ENCODE measurements around the gene KRT80.

KRT80 gene

DNA sequence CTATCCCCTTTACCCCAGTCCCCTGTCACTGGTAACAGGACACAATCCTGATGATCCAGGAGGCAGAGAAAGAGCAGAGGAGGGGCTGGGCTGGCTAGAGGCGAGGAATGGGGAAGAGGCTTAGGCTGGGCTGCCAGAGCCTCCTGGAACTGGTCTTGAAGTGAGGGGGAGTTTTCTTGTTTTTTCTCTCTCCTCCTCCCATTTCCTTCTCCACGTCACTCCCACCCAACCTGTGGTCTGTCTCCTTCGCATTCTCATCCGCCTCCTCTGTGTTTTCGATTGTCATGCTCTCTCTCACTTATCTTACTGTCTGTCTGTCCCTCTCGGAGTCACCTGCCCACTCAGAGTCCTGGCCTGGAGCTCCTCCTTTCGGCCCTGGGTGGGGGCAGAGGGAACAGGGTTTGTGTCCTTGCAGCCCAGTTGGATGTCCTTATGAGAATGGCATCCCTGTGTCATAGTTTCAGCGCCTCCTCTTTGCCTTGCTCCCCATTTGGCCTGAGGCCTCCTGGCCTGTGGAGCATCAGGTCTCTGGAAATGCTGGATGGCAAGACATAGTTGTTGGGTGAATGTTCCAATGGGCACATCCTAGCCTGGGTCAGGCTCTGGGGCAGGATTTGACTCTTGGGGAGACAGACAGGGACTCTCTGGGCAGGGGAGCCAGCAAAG lies 3.4 kb upstream of the KRT80 start:
- no peak for DNase-seq

- DNase-seq = no peak
Observed at GRCh38 chr12:52193991-52194390, 2.2 kb upstream of the KRT80 start.

- DNase-seq = no peak
Observed at GRCh38 chr12:52193532-52193931, 1.7 kb upstream of the KRT80 start.

DNA sequence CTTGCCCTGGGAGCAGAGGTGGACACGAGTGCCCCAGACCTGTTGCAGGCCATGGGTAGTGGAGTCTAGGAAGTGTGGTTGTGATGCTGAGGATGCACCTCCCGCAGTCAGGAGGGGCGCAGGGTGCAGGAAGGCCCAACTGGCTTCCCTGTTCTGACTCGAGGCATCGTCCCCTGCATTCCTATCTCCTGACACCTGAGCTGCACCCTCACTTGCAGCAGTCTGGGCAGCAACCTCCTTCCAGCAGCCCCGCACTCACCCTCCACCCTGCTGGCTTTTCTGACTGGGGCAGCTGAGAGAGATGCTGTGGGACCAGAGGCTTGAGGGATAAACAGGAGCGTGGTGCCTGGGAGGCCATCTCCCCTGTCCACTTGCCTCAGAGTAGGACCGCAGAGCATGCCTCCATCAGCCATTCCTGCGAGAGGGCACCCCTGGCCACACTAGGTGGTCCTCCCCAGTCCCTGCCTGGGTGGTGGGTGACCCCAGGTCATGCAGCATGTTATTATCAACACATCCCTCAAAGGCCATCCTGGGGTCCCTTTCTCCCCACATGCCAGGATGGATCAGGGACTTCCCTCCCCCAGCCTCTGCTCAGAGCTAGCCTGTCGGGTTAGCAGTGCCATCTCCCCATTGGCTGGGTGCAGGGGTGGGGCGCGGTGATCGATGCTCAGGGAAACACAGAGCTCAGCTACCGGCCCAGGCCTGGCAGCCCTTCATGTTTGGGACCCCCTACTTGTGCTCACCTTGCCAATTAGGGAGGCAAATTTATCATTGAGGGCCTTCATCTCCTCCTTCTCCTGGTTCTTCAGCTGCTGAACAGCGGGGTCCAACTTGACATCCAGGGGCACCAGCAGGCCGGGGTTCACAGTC lies 719 bp downstream of the KRT80 start:
- DNase-seq = peak; percentile 24

GRCh38 chr12:52189376-52190174 lies 2.2 kb downstream of the KRT80 start:
- DNase-seq = peak; percentile 73

DNA sequence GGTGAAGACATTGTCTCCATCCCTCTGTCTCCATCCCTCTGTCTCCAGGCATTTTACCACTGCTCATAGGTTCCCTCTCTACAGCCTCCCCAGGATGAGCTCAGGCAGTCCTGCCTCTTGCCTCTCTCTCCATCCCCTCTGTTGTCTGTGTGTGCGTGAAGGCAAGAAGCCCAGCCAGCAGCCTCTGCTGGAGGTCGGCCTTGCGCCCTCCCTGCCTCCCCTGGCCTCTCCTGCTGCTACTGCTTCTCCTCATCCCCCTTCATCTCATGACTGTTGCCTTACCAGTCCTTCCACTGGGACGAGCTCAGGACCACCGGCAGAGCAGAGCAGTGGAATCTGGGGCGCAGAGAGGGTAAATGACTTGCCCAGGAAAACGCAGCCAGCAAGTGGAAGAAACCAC lies 3.2 kb downstream of the KRT80 start:
- no peak for DNase-seq

DNA sequence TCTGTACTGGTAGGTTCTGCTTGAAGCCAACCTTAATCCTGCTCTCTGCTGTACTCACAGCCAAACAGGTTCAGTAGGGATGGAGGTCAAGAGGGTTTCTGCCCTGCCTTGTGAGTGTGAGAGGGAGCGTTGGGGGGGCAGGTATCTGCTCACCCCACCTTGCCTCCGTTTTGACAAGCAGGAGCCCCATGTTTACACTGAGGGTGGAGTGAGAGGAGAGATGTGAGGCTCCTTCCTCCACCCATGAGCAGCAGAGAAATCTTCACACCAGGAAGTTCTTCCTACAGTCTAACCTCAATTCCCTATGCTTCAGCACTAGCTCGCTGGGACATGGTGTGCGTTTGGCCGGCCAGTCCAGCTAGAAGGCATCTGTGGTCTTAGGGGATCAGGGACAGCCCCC lies 4.2 kb downstream of the KRT80 start:
- DNase-seq = no peak

- DNase-seq = no peak
Observed at GRCh38 chr12:52187206-52187605, 4.6 kb downstream of the KRT80 start.

DNA sequence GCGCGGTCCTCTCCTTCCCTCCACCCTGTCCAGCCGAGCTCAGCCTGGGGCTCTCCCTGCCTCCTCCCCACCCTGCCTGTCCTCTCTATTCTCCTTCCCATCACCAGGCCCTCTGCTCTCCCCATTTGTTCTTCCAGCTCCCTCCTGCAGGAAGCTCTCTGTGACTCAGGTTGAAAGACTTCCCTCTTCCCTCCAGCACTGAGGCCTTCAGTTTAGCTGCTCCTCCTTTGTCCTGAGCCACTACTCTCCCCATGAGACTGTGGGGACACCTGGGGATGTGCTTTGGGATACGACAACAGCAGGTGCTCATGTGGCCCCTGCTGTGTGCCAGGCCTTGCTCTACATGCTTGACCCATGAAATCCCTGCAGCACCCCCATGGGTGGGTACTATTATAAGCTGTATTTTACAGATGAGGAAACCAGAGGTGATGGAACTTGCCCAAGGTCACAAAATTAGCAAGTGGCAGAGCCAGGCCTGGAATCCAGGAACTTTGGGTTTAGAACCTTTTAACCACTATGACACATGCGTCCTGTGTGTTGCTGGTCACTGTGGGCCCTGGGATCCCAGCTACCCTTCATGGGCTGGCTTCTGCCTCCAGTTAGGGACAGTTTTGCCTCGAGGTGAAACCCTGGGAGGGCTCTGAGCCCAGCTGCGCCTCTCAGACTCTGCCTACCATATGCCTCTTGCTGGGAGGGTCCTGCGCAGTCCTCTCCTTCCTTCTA lies 5.5 kb downstream of the KRT80 start:
- DNase-seq = peak; percentile 85

DNA sequence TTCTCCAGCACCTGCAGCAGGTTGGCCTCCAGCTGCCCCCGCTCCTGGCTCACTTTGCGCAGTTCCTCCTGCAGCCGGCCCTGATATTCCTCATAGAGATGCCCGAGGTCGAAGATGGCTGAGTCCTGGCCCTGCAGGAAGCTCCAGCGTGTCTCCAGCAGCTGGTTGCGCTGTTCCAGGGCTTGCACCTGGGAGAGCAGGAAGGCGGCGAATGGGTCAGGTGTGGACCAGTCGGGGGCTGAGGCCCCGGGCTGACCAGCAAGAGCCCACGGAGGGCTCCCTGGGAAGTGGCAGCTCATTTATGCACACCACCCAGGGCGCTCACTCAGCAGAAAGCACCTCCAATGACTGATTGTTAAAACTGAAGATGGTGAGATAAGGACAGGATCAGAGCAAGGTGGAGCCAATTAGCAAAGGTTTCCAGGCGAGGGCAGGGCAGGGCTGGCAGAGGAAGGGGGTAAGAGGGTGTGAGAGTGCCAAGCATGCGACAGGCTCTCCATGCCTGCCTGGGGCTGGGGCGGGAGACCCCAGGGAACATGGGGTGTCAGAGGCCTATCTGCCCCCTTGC lies 6.3 kb downstream of the KRT80 start:
- DNase-seq = no peak

DNA sequence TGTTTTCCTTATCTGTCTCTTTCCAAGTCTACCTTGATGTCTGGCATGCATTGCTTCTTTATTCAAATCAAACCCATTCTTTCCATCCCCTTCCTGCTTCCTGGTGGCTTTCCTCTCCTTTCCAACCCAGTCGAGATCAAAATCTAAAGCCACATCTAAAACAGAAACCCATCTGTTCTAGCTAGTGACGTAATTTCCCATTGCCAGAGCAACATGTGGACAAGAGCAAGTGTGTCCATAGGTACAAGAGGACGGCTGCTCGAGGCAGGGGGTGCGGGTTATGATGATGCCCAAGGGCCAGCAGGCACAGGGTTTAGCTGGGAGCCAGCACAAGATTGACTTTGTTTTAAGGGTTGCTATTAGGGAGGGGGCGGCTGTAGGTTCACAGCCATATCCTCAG lies 7.0 kb downstream of the KRT80 start:
- DNase-seq = no peak

DNA sequence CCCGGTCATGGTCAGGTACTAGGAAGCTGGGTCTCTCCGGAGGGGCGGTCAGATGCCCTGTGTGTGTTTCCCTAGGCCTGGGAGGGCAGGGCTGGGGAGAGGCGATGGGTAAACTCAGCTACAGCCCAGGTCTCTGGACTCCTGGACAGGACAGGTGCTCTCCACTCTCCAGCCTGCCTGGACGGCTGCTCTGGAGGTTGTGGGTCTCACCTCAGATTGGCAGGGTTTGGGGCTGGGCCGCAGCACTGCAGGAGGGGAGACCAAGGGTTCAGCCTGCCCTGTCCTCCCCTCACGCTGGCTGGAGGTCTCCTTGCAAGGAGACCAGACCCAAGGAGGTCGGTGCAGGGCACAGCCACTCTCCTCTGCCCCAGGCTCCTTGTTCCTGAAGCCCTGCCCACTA lies 7.8 kb downstream of the KRT80 start:
- DNase-seq = no peak

- DNase-seq = no peak
Observed at GRCh38 chr12:52183544-52183910, 8.3 kb downstream of the KRT80 start.

DNA sequence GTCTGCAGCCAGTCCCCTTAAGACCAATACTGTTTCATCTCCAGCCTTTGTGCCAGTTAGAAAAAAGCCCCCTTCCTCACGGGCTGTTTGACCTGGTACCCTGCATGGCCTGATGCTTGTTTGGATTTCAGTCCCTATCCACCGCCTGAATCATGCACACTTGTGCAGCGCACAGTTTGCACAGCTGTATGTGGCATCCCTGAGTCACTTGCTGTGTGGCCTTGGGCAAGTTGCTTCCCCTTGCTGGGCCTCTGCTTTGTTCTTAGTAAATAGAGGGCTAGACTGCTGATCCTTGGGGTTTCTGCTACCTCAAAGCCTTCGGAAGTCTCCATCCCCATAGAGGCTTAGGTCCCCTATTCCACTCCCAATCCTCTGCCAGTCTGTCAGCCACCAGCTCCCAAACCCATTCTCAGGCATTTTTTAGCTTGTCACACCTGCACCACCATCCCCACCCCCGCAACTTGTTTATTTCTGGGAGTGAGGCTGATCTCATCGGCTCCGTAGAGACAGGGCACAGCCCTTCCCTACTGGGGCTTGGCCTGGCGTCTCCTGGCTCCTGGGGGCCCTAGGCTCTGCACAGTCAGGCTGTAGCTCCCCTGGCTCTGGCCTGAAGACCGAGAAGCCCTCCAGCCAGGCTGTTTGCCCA lies 8.8 kb downstream of the KRT80 start:
- no peak for DNase-seq

- DNase-seq = no peak
Observed at GRCh38 chr12:52182384-52182783, 9.4 kb downstream of the KRT80 start.

- DNase-seq = peak; percentile 56
Observed at GRCh38 chr12:52181746-52182145, 10.1 kb downstream of the KRT80 start.

DNA sequence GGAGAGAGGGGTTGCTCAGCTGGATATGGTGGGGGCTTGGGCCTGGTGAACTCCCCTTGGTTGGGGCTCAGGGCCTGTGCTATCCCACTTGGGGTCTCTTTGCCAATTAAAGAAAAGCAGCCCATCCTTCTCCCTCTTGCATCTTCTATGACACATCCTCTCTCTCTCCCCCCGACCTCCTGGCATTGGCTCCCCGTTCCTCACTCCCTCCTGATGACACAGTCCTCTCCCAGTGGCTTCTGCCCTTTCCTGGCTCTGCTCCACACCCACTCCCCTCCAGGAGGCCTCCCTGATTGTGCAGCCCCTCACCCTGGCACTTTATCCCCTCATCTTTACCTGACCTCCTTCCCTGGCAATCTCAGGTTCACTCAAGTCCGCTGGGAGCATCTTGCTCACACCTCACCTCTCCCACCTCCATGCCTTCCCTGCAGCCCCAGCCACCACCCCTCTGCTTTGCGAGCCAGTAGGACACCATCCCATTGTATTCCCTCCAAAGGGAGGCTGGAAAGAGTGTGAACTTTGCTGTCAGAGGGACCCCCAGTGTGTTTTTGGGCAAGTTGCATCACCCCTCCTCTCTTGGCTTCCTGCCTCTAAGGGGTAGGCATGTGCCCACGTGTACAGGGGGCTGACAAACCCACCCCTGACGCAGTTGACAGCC lies 10.7 kb downstream of the KRT80 start:
- DNase-seq = no peak

- DNase-seq = no peak
Observed at GRCh38 chr12:52179396-52179973, 12.3 kb downstream of the KRT80 start.

GRCh38 chr12:52178984-52179383 lies 12.8 kb downstream of the KRT80 start:
- DNase-seq = no peak

DNA sequence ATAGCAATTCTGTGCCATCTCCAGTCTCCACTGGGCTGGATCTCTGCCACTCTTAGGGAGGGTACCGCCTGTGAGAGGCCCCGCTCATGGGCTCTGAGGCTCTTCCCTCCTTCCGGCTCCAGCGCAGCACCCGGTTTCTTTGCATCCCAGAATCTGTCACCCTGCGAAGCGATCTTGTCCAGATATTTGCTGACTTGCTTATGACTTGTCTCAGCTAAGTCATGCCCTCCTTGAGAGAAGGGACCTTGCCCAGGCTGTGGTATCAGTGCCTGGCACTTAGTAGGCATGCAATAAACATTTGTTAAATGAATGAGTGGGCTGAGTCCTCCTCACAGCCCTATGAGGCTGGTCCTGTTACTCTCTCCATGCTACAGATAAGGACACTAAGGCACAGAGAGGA lies 13.4 kb downstream of the KRT80 start:
- no peak for DNase-seq
